ENCODE results near the gene ZBTB9.

- no peak for TF ChIP-seq CTCF (IDR thresholded peaks at IDR 0.05)
- no peak for TF ChIP-seq EP300 (IDR thresholded peaks at IDR 0.05)
- TF ChIP-seq POLR2A (IDR thresholded peaks at IDR 0.05) = no peak
Observed at GRCh38 chr6:33431880-33432541, 22.4 kb upstream of the ZBTB9 start.
